Measurements from ENCODE around the gene WDCP. TPM values are rescaled to one million over a fixed set of nuclear protein-coding genes. Genes with fewer than 3 reads are reported as not detected.

Gene WDCP
- polyA plus RNA-seq, 1 donor from 2014 or later: 15.7 TPM

- H3K36me3 ChIP-seq (ENCODE audit: insufficient read depth, low read length): no peaks in the 10 kb centered on the region
- no peak overlapping the region for H3K4me2 ChIP-seq (ENCODE audit: low read length)
- no peak overlapping the region for H2AFZ ChIP-seq (ENCODE audit: low read depth, low read length)
- no peaks in the 10 kb centered on the region for H3K27me3 ChIP-seq (ENCODE audit: insufficient read depth, low read depth, low read length)
- H3K9me3 ChIP-seq (ENCODE audit: low read length): no peaks in the 10 kb centered on the region
- no peaks in the 10 kb centered on the region for H3F3A ChIP-seq (ENCODE audit: insufficient read depth, low read length, poor library complexity, severe bottlenecking)
- no peak overlapping the region for H3K9ac ChIP-seq (ENCODE audit: low read length)
- TF ChIP-seq POLR2AphosphoS5 (IDR thresholded peaks at IDR 0.05): no peak
- no peak for TF ChIP-seq REST (IDR thresholded peaks at IDR 0.05; ENCODE audit: borderline replicate concordance)
- no peak for TF ChIP-seq RAD21 (conservative IDR thresholded peaks at IDR 0.05)
- TF ChIP-seq EP300 (conservative IDR thresholded peaks at IDR 0.05; ENCODE audit: poor library complexity, severe bottlenecking): no peak
- no peak for TF ChIP-seq EZH2 (IDR thresholded peaks at IDR 0.05; ENCODE audit: borderline replicate concordance, insufficient read depth, low read length, poor library complexity, severe bottlenecking)
- TF ChIP-seq TAF1 (IDR thresholded peaks at IDR 0.05; ENCODE audit: low read depth): no peak
- no peak for TF ChIP-seq SMC3 (conservative IDR thresholded peaks at IDR 0.05; ENCODE audit: poor library complexity)
- no peak for TF ChIP-seq CTCF (IDR thresholded peaks at IDR 0.05; ENCODE audit: poor library complexity, severe bottlenecking)
- no peak for TF ChIP-seq MXI1 (conservative IDR thresholded peaks at IDR 0.05; ENCODE audit: poor library complexity, severe bottlenecking)
- H3K79me2 ChIP-seq (replicated peaks; ENCODE audit: insufficient read depth, low read length): no peaks in the 10 kb centered on the region
- H3K4me3 ChIP-seq (ENCODE audit: low read length): no peak overlapping the region
- no peak overlapping the region for H3K27ac ChIP-seq (ENCODE audit: low read length)
- H3K9me2 ChIP-seq (ENCODE audit: insufficient read depth, low read length): no peaks in the 10 kb centered on the region
- no peaks in the 10 kb centered on the region for H4K20me1 ChIP-seq (ENCODE audit: insufficient read depth)
Measured at GRCh38 chr2:24024996-24025663, 22.1 kb downstream of the WDCP start.

- Histone ChIP-seq H3K9me2 (ENCODE audit: insufficient read depth, low read length) (no peaks in the 10 kb centered on the region), H3K4me3 (ENCODE audit: low read length) (no peak overlapping the region), H3K27ac (ENCODE audit: low read length) (no peak overlapping the region), H3K79me2 (replicated peaks; ENCODE audit: insufficient read depth, low read length) (no peaks in the 10 kb centered on the region), H2AFZ (ENCODE audit: low read depth, low read length) (no peak overlapping the region), H3K4me2 (ENCODE audit: low read length) (no peak overlapping the region), H3K36me3 (ENCODE audit: insufficient read depth, low read length) (no peaks in the 10 kb centered on the region), H3K27me3 (ENCODE audit: insufficient read depth, low read depth, low read length) (no peaks in the 10 kb centered on the region), H3K9ac (ENCODE audit: low read length) (no peak overlapping the region), H3F3A (ENCODE audit: insufficient read depth, low read length, poor library complexity, severe bottlenecking) (no peaks in the 10 kb centered on the region), H3K9me3 (ENCODE audit: low read length) (no peaks in the 10 kb centered on the region), H4K20me1 (ENCODE audit: insufficient read depth) (no peaks in the 10 kb centered on the region)
- TF ChIP-seq EZH2 (IDR thresholded peaks at IDR 0.05; ENCODE audit: borderline replicate concordance, insufficient read depth, low read length, poor library complexity, severe bottlenecking) (no peak), REST (IDR thresholded peaks at IDR 0.05; ENCODE audit: borderline replicate concordance) (no peak), MXI1 (conservative IDR thresholded peaks at IDR 0.05; ENCODE audit: poor library complexity, severe bottlenecking) (no peak), EP300 (conservative IDR thresholded peaks at IDR 0.05; ENCODE audit: poor library complexity, severe bottlenecking) (no peak), TAF1 (IDR thresholded peaks at IDR 0.05; ENCODE audit: low read depth) (no peak), POLR2AphosphoS5 (IDR thresholded peaks at IDR 0.05) (no peak), RAD21 (conservative IDR thresholded peaks at IDR 0.05) (no peak), SMC3 (conservative IDR thresholded peaks at IDR 0.05; ENCODE audit: poor library complexity) (no peak), CTCF (IDR thresholded peaks at IDR 0.05; ENCODE audit: poor library complexity, severe bottlenecking) (no peak)
Measured at GRCh38 chr2:24024018-24024417, 23.2 kb downstream of the WDCP start.
